GM12878 (cell line): ENCODE measurements around the gene RDH12. TPM values are rescaled to one million over a fixed set of nuclear protein-coding genes. Genes with fewer than 3 reads are reported as not detected.

Experiments used
- ATAC-seq: fragments of 200-7000 bp; cut with Tn5 transposase; 3 replicates; pipeline ENCODE4 v1.9.1; 2020; ENCODE audit warnings: mild to moderate bottlenecking, moderate library complexity
- BruUV-seq: library from RNA; stranded (reverse); fragments of 400-500 nt; replicated peaks from 2 replicates; lab custom pipeline; 2021; lab: Mats Ljungman, UMichigan
- CTCF ChIA-PET: fragments of 300-600 bp; sonication (Branson Sonifier 250); formaldehyde crosslinking; extraction: SDS; loops from one replicate; lab custom pipeline; 2021; ENCODE audit warnings: inconsistent platforms; lab: Yijun Ruan, JAX
- POLR2A ChIA-PET: fragments of 350-600 bp; formaldehyde crosslinking; extraction: SDS; loops from one replicate; lab custom pipeline; 2021; ENCODE audit warnings: inconsistent platforms; lab: Charles Lee
- RAD21 ChIA-PET: fragments of 300-600 bp; sonication (Branson Sonifier 250); formaldehyde crosslinking; loops from one replicate; lab custom pipeline; 2023; ENCODE audit warnings: antibody characterized with exemption; ENCODE audit not compliant: unreplicated experiment; lab: Charles Lee
- SMC1A ChIA-PET: fragments of 300-600 bp; sonication (Branson Sonifier 250); formaldehyde crosslinking; loops from one replicate; lab custom pipeline; 2023; ENCODE audit not compliant: unreplicated experiment, uncharacterized antibody; lab: Charles Lee
- DNase-seq: peaks from one replicate; pipeline ENCODE4 v3.0.0-alpha.2; 2011; ENCODE audit warnings: low read depth, low spot score
- FAIRE-seq: peaks from 3 replicates; lab custom pipeline; 2011; peaks lifted over from hg19 to GRCh38; lab: Jason Lieb, UNC
- H2AFZ ChIP-seq: 2 replicates; pipeline ENCODE4 v1.6.0; 2011; ENCODE audit warnings: low read depth, low read length, control low read depth; ENCODE audit not compliant: control insufficient read depth
- H3K27ac ChIP-seq: 2 replicates; pipeline ENCODE4 v1.5.1; 2011; ENCODE audit warnings: control low read depth; ENCODE audit not compliant: control insufficient read depth, insufficient read depth
- H3K27me3 ChIP-seq, 2 experiments: replicated peaks in 1 of 2; 2 replicates each; pipeline versions ENCODE4 v1.6.0 to v1.6.1; 2011; ENCODE audit warnings: low read length in 1 of 2; ENCODE audit not compliant: control insufficient read depth in 2 of 2, insufficient read depth in 2 of 2
- H3K36me3 ChIP-seq, 2 experiments: 2 replicates each; pipeline ENCODE4 v1.5.1; 2011; ENCODE audit warnings: low read length in 1 of 2; ENCODE audit not compliant: control insufficient read depth in 2 of 2, insufficient read depth in 2 of 2
- H3K4me1 ChIP-seq: 2 replicates; pipeline ENCODE4 v1.6.1; 2011; ENCODE audit warnings: mild to moderate bottlenecking, low read length, moderate library complexity, mixed read lengths; ENCODE audit not compliant: control insufficient read depth, insufficient read depth
- H3K4me2 ChIP-seq: 2 replicates; pipeline ENCODE4 v1.6.0; 2011; ENCODE audit warnings: control low read depth; ENCODE audit not compliant: control insufficient read depth, insufficient read depth
- H3K4me3 ChIP-seq: fragments of 200-600 bp; sonication (generic); 2 replicates; pipeline ENCODE4 v1.5.1; 2016
- H3K79me2 ChIP-seq: 2 replicates; pipeline ENCODE4 v1.6.0; 2011; ENCODE audit warnings: low read length; ENCODE audit not compliant: control insufficient read depth, insufficient read depth
- H3K9ac ChIP-seq: 2 replicates; pipeline ENCODE4 v1.8.0; 2011; ENCODE audit warnings: low read length, control low read depth, mixed read lengths; ENCODE audit not compliant: control insufficient read depth, insufficient read depth
- H3K9me3 ChIP-seq: replicated peaks from 3 replicates; pipeline ENCODE4 v1.5.1; 2011; ENCODE audit warnings: mild to moderate bottlenecking, low read length; ENCODE audit not compliant: control insufficient read depth, insufficient read depth
- H4K20me1 ChIP-seq: 2 replicates; pipeline ENCODE4 v1.6.0; 2011; ENCODE audit not compliant: control insufficient read depth, insufficient read depth
- ATF2 ChIP-seq: IDR thresholded peaks from 2 replicates; pipeline ENCODE4 v1.6.1; 2012; ENCODE audit warnings: low read length, inconsistent platforms
- ELK1 ChIP-seq: IDR thresholded peaks from 2 replicates; pipeline ENCODE4 v1.6.1; 2012; ENCODE audit warnings: low read depth, low read length, improper control_type of control experiment
- REST ChIP-seq: IDR thresholded peaks from 2 replicates; pipeline ENCODE4 v1.6.1; 2012; ENCODE audit warnings: mild to moderate bottlenecking, low read depth, low read length
- WGBS: methylation state at CpG from one replicate; pipeline ENCODE4 v1.1.6; 2016; ENCODE audit warnings: low lambda C conversion rate; ENCODE audit not compliant: insufficient replicate concordance, insufficient coverage; ENCODE audit errors: missing lambda C conversion rate; 5-methylcytosine and 5-hydroxymethylcytosine counted together
- in situ Hi-C: fragments of 300-500 bp; cut with MboI; formaldehyde crosslinking; loops from 9 replicates; pipeline ENCODE4 v1.14.3; 2018; ENCODE audit warnings: mixed read lengths
- intact Hi-C: fragments of 100-400 bp; cut with micrococcal nuclease; formaldehyde crosslinking; loops from one replicate; pipeline ENCODE4 v1.14.2; 2022; ENCODE audit not compliant: unreplicated experiment
- polyA plus RNA-seq, 11 experiments: library from polyadenylated mRNA; depleted of rRNA in 4 of 11; unstranded in 6 of 11; stranded (reverse) in 5 of 11; fragments of >200 nt; fragmentation: Nextera tagmentation in 4 of 11; fragmentation: Illumina TruSeq in 1 of 11; extraction: Ambion mirVana in 4 of 11; extraction: Trizol in 1 of 11; gene quantifications; 1 replicate in 1 of 11; 2 replicates in 10 of 11; pipeline versions ENCODE4 v1.2.1 to v1.2.3, GENCODE V29; 2011 to 2016; ENCODE audit warnings: inconsistent platforms in 2 of 11, missing spikeins in 2 of 11, low read depth in 1 of 11
- total RNA-seq, 4 experiments: library from RNA; depleted of rRNA in 3 of 4; stranded (reverse); fragments of >200 nt in 3 of 4; fragmentation: Illumina TruSeq in 1 of 4; extraction: Trizol in 1 of 4; gene quantifications; 2 replicates each; pipeline versions ENCODE4 v1.2.1 to v1.2.3, GENCODE V29; 2013 to 2021

Gene RDH12
- total and polyA plus RNA-seq, 10 of the 15 experiments (the other 5 are each of a cell fraction or from before 2014, with no cell fraction given), result not detected

- SMC1A ChIA-PET, result no interaction called here
- intact Hi-C loops (no loop called here), in situ Hi-C loops (no loop called here)
- no TSS peak for BruUV-seq
- Histone ChIP-seq H3K27me3 (no peaks in the 10 kb centered on the region), H4K20me1 (no peaks in the 10 kb centered on the region), H3K9me3 (no peaks in the 10 kb centered on the region), H3K27ac (no peak overlapping the region), H3K4me2 (no peak overlapping the region), H3K4me3 (no peak overlapping the region), H3K79me2 (no peaks in the 10 kb centered on the region), H3K9ac (no peak overlapping the region), H3K36me3 (no peaks in the 10 kb centered on the region), H3K4me1 (no peaks in the 10 kb centered on the region), H2AFZ (no peak overlapping the region)
- no peak for FAIRE-seq
- POLR2A ChIA-PET, result interaction anchor here (0.5 kb wide), 1 partner anchor 9 kb away, joined by 3 read pairs; no protein-coding TSS in a partner anchor
- RAD21 ChIA-PET, result interaction anchor here (0.6 kb wide), 1 partner anchor 162 kb away, joined by 3 read pairs; no protein-coding TSS in a partner anchor
- ATAC-seq, result no peak
- CTCF ChIA-PET, result no interaction called here
- DNase-seq, result no peak
- WGBS, result 39% methylated on average over 4 of the region's 4 CpGs
- TF ChIP-seq ATF2 (no peak), REST (no peak), ELK1 (no peak)
These were observed 31.9 kb downstream of the RDH12 start for GRCh38 chr14:67733616-67734015.
